ENCODE measurements around the gene ABCB1. TPM values are rescaled to one million over a fixed set of nuclear protein-coding genes. Genes with fewer than 3 reads are reported as not detected.
A peak's percentile ranks its signal among the peaks of the same experiment; 100 is the strongest.

ABCB1 gene
- total and polyA plus RNA-seq, 4 donors = 1.5 to 4.9 (median 2.6) TPM

- no peak overlapping the region for H3K27ac ChIP-seq (ENCODE audit: low read depth in 1 of 2, low read length in 1 of 2)
- H3K9me3 ChIP-seq (ENCODE audit: control insufficient read depth in 4 of 4, insufficient read depth in 3 of 4, low read length in 3 of 4) = no peaks in the 10 kb centered on the region
- H3K36me3 ChIP-seq (ENCODE audit: control insufficient read depth in 4 of 4, insufficient read depth in 4 of 4, low read length in 4 of 4) = no peaks in the 10 kb centered on the region
- H3K4me1 ChIP-seq (ENCODE audit: control insufficient read depth in 5 of 5, insufficient read depth in 5 of 5, low read length in 5 of 5) = no peaks in the 10 kb centered on the region
- DNase-seq (no peak), ATAC-seq (ENCODE audit: insufficient read depth, low FRiP score) (no peak)
- H3K9ac ChIP-seq (ENCODE audit: insufficient read depth in 1 of 2, low read length in 2 of 2) = no peak overlapping the region
- no peak for TF ChIP-seq CTCF (IDR thresholded peaks at IDR 0.05; ENCODE audit: control extremely low read depth, extremely low read depth)
- 45 to 60% methylated on average over 3 of the region's 3 CpGs for WGBS, 2 donors
- H3K27me3 ChIP-seq (ENCODE audit: control insufficient read depth in 3 of 3, insufficient read depth in 3 of 3, low read length in 2 of 3) = no peaks in the 10 kb centered on the region
- H3K4me3 ChIP-seq = no peak overlapping the region
These were observed 83.4 kb downstream of the ABCB1 start for GRCh38 chr7:87517136-87517815.

GRCh38 chr7:87513735-87514335, 86.8 kb downstream of the ABCB1 start:
- 84 to 89% methylated on average over 5 of the region's 5 CpGs for WGBS, 2 donors
- Histone ChIP-seq H3K9me3 (ENCODE audit: control insufficient read depth in 4 of 4, insufficient read depth in 3 of 4, low read length in 3 of 4) (no peaks in the 10 kb centered on the region), H3K4me1 (ENCODE audit: control insufficient read depth in 5 of 5, insufficient read depth in 5 of 5, low read length in 5 of 5) (peaks cover 0 to 2% (median 0%) of the 10 kb centered on the region in 5 donors), H3K27ac (ENCODE audit: low read depth in 1 of 2, low read length in 1 of 2) (no peak overlapping the region), H3K9ac (ENCODE audit: insufficient read depth in 1 of 2, low read length in 2 of 2) (no peak overlapping the region), H3K4me3 (no peak overlapping the region), H3K27me3 (ENCODE audit: control insufficient read depth in 3 of 3, insufficient read depth in 3 of 3, low read length in 2 of 3) (no peaks in the 10 kb centered on the region), H3K36me3 (ENCODE audit: control insufficient read depth in 4 of 4, insufficient read depth in 4 of 4, low read length in 4 of 4) (no peaks in the 10 kb centered on the region)
- no peak for ATAC-seq (ENCODE audit: insufficient read depth, low FRiP score)
- DNase-seq = no peak
- TF ChIP-seq CTCF (IDR thresholded peaks at IDR 0.05; ENCODE audit: control extremely low read depth, extremely low read depth) = no peak

DNA sequence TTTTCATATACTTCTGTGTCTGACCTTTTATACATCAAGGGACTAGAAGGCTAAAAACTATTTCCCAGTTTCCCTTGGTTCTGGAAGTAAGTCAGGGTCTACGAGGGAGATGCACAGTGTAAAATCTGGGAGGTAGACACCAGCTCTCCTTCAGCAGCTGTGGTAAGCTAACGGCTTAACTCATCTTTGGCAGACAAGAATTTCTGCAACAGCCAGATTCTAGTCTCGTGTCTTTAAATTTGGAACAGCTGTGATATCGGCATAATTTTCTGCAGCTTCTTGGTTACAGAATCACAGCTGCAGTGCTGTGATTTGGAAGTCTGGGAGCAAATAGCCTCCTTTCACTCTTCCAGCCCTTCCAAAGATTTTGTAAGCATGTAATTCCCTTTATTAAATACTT, 87.8 kb downstream of the ABCB1 start:
- ATAC-seq (ENCODE audit: insufficient read depth, low FRiP score) (no peak), DNase-seq (peak in 1 of 3 donors; percentile 10)
- H3K9ac ChIP-seq (ENCODE audit: insufficient read depth in 1 of 2, low read length in 2 of 2) = no peak overlapping the region
- WGBS, 2 donors = 82 to 85% methylated on average over 4 of the region's 4 CpGs
- no peaks in the 10 kb centered on the region for H3K36me3 ChIP-seq (ENCODE audit: control insufficient read depth in 4 of 4, insufficient read depth in 4 of 4, low read length in 4 of 4)
- H3K27ac ChIP-seq (ENCODE audit: low read depth in 1 of 2, low read length in 1 of 2) = no peak overlapping the region
- no peaks in the 10 kb centered on the region for H3K9me3 ChIP-seq (ENCODE audit: control insufficient read depth in 4 of 4, insufficient read depth in 3 of 4, low read length in 3 of 4)
- no peaks in the 10 kb centered on the region for H3K27me3 ChIP-seq (ENCODE audit: control insufficient read depth in 3 of 3, insufficient read depth in 3 of 3, low read length in 2 of 3)
- H3K4me3 ChIP-seq = no peak overlapping the region
- H3K4me1 ChIP-seq (ENCODE audit: control insufficient read depth in 5 of 5, insufficient read depth in 5 of 5, low read length in 5 of 5) = peaks cover 0 to 2% (median 0%) of the 10 kb centered on the region in 5 donors
- TF ChIP-seq CTCF (IDR thresholded peaks at IDR 0.05; ENCODE audit: control extremely low read depth, extremely low read depth) = no peak
